T-helper 17 cell (primary cell): Measurements from ENCODE around the gene OSM. TPM values are rescaled to one million over a fixed set of nuclear protein-coding genes. Genes with fewer than 3 reads are reported as not detected.

Experiments
- ATAC-seq: fragments of 150-1000 bp; cut with Tn5 transposase; 2 replicates; pipeline ENCODE4 v1.10.0; 2021; ENCODE audit warnings: mild to moderate bottlenecking, moderate library complexity
- DNase-seq, 3 donors: peaks; one replicate each; pipeline versions ENCODE4 v3.0.0 to v3.0.0-alpha.2; 2020 to 2021
- H3K9me3 ChIP-seq: one replicate; pipeline ENCODE4 v1.7.0; 2013; ENCODE audit warnings: low read length, mild to moderate bottlenecking; ENCODE audit not compliant: control insufficient read depth, poor library complexity, severe bottlenecking
- H3K27ac Mint-ChIP-seq: one replicate; pipeline ENCODE4 v1.8.0; 2022; ENCODE audit warnings: mild to moderate bottlenecking, moderate library complexity, mixed read lengths
- H3K27me3 Mint-ChIP-seq: one replicate; pipeline ENCODE4 v1.8.0; 2022; ENCODE audit warnings: mixed read lengths
- H3K36me3 Mint-ChIP-seq: one replicate; pipeline ENCODE4 v1.8.0; 2022; ENCODE audit warnings: low read depth, mixed read lengths
- H3K4me1 Mint-ChIP-seq: one replicate; pipeline ENCODE4 v1.8.0; 2022; ENCODE audit warnings: mild to moderate bottlenecking, mixed read lengths
- H3K4me3 Mint-ChIP-seq: one replicate; pipeline ENCODE4 v1.8.0; 2022; ENCODE audit warnings: mild to moderate bottlenecking, moderate library complexity, mixed read lengths
- total RNA-seq, 4 donors: library from RNA in 2 of 4; stranded (reverse) in 2 of 4; gene quantifications; one replicate each; pipeline ENCODE4 v1.2.3 and lab custom pipeline; 2022 to 2026

Gene OSM
- total RNA-seq, 2 donors from 2014 or later = 29.1 to 35.2 TPM

- peaks cover 4% of the 10 kb centered on the region for H3K36me3 Mint-ChIP-seq
- ATAC-seq = peak; percentile 66
- peak overlapping the region; percentile 86 for H3K27ac Mint-ChIP-seq
- H3K27me3 Mint-ChIP-seq = no peaks in the 10 kb centered on the region
- no peaks in the 10 kb centered on the region for H3K9me3 ChIP-seq
- H3K4me1 Mint-ChIP-seq = peaks cover 90% of the 10 kb centered on the region
- peak overlapping the region; percentile 89 for H3K4me3 Mint-ChIP-seq
- no peak for DNase-seq
Measured at GRCh38 chr22:30305906-30306626, 39.4 kb upstream of the OSM start.

- Mint-ChIP-seq H3K4me1 (peaks cover 84% of the 10 kb centered on the region), H3K27me3 (no peaks in the 10 kb centered on the region), H3K4me3 (peak overlapping the region; percentile 89), H3K36me3 (peaks cover 4% of the 10 kb centered on the region), H3K27ac (peak overlapping the region; percentile 86)
- peak in 2 of 3 donors; percentile 22 to 33 for DNase-seq
- no peaks in the 10 kb centered on the region for H3K9me3 ChIP-seq
- ATAC-seq = peak; percentile 68
Measured at GRCh38 chr22:30305519-30305905, 38.9 kb upstream of the OSM start.

- H3K4me3 Mint-ChIP-seq = peak overlapping the region; percentile 89
- ATAC-seq = no peak
Measured at GRCh38 chr22:30304495-30305244, 38.0 kb upstream of the OSM start.

GRCh38 chr22:30302810-30303138 lies 36.1 kb upstream of the OSM start:
- no peaks in the 10 kb centered on the region for H3K9me3 ChIP-seq
- ATAC-seq (no peak), DNase-seq (no peak)
- peaks cover 4% of the 10 kb centered on the region for H3K36me3 Mint-ChIP-seq
- no peaks in the 10 kb centered on the region for H3K27me3 Mint-ChIP-seq
- H3K4me3 Mint-ChIP-seq = peak overlapping the region; percentile 75
- H3K4me1 Mint-ChIP-seq = peaks cover 69% of the 10 kb centered on the region
- peak overlapping the region; percentile 86 for H3K27ac Mint-ChIP-seq

More at GRCh38 chr22:30304495-30305244, 38.0 kb upstream of the OSM start:
- DNase-seq = no peak
- H3K9me3 ChIP-seq = no peaks in the 10 kb centered on the region
- Mint-ChIP-seq H3K27ac (peak overlapping the region; percentile 86), H3K4me1 (peaks cover 76% of the 10 kb centered on the region), H3K27me3 (no peaks in the 10 kb centered on the region), H3K36me3 (peaks cover 4% of the 10 kb centered on the region)

- no peaks in the 10 kb centered on the region for H3K27me3 Mint-ChIP-seq
- ATAC-seq (no peak), DNase-seq (no peak)
- H3K9me3 ChIP-seq = no peaks in the 10 kb centered on the region
- peak overlapping the region; percentile 75 for H3K4me3 Mint-ChIP-seq
- peaks cover 66% of the 10 kb centered on the region for H3K4me1 Mint-ChIP-seq
- peaks cover 4% of the 10 kb centered on the region for H3K36me3 Mint-ChIP-seq
- peak overlapping the region; percentile 86 for H3K27ac Mint-ChIP-seq
Measured at GRCh38 chr22:30301995-30302809, 35.6 kb upstream of the OSM start.

GRCh38 chr22:30299322-30299721 lies 32.7 kb upstream of the OSM start:
- no peak for ATAC-seq
- H3K27me3 Mint-ChIP-seq = no peaks in the 10 kb centered on the region
- H3K36me3 Mint-ChIP-seq = peaks cover 4% of the 10 kb centered on the region
- H3K9me3 ChIP-seq = no peaks in the 10 kb centered on the region
- peak overlapping the region; percentile 83 for H3K27ac Mint-ChIP-seq
- no peak overlapping the region for H3K4me3 Mint-ChIP-seq
- DNase-seq = no peak
- H3K4me1 Mint-ChIP-seq = peaks cover 52% of the 10 kb centered on the region

- DNase-seq (no peak), ATAC-seq (no peak)
- Mint-ChIP-seq H3K27me3 (no peaks in the 10 kb centered on the region), H3K4me1 (peaks cover 42% of the 10 kb centered on the region), H3K36me3 (peaks cover 2% of the 10 kb centered on the region), H3K27ac (peak overlapping the region; percentile 83), H3K4me3 (no peak overlapping the region)
- H3K9me3 ChIP-seq = no peaks in the 10 kb centered on the region
Measured at GRCh38 chr22:30297991-30298701, 31.5 kb upstream of the OSM start.

GRCh38 chr22:30297276-30297990 lies 30.8 kb upstream of the OSM start:
- DNase-seq (no peak), ATAC-seq (no peak)
- Mint-ChIP-seq H3K4me1 (peaks cover 35% of the 10 kb centered on the region), H3K36me3 (peaks cover 2% of the 10 kb centered on the region), H3K27ac (peak overlapping the region; percentile 83), H3K4me3 (no peak overlapping the region), H3K27me3 (no peaks in the 10 kb centered on the region)
- H3K9me3 ChIP-seq = no peaks in the 10 kb centered on the region

GRCh38 chr22:30296833-30297232 lies 30.2 kb upstream of the OSM start:
- no peaks in the 10 kb centered on the region for H3K27me3 Mint-ChIP-seq
- H3K36me3 Mint-ChIP-seq = peaks cover 2% of the 10 kb centered on the region
- H3K27ac Mint-ChIP-seq = peak overlapping the region; percentile 73
- H3K9me3 ChIP-seq = no peaks in the 10 kb centered on the region
- ATAC-seq (peak; percentile 18), DNase-seq (no peak)
- peaks cover 30% of the 10 kb centered on the region for H3K4me1 Mint-ChIP-seq
- no peak overlapping the region for H3K4me3 Mint-ChIP-seq

- Mint-ChIP-seq H3K36me3 (peaks cover 4% of the 10 kb centered on the region), H3K27ac (peak overlapping the region; percentile 73), H3K4me1 (peaks cover 28% of the 10 kb centered on the region), H3K4me3 (no peak overlapping the region), H3K27me3 (no peaks in the 10 kb centered on the region)
- DNase-seq (no peak), ATAC-seq (peak; percentile 52)
- no peaks in the 10 kb centered on the region for H3K9me3 ChIP-seq
Measured at GRCh38 chr22:30296324-30296723, 29.7 kb upstream of the OSM start.

- Mint-ChIP-seq H3K27me3 (no peaks in the 10 kb centered on the region), H3K4me1 (peaks cover 25% of the 10 kb centered on the region), H3K27ac (peak overlapping the region; percentile 73), H3K36me3 (peaks cover 4% of the 10 kb centered on the region), H3K4me3 (no peak overlapping the region)
- H3K9me3 ChIP-seq = no peaks in the 10 kb centered on the region
- ATAC-seq = no peak
- DNase-seq = no peak
Measured at GRCh38 chr22:30295576-30295975, 28.9 kb upstream of the OSM start.

- Mint-ChIP-seq H3K36me3 (peaks cover 4% of the 10 kb centered on the region), H3K27me3 (no peaks in the 10 kb centered on the region), H3K27ac (peak overlapping the region; percentile 74), H3K4me1 (peaks cover 30% of the 10 kb centered on the region), H3K4me3 (no peak overlapping the region)
- H3K9me3 ChIP-seq = no peaks in the 10 kb centered on the region
- ATAC-seq = no peak
- DNase-seq = no peak
Measured at GRCh38 chr22:30294830-30295229, 28.2 kb upstream of the OSM start.
